Suprapubic skin (tissue), 3 donors: ENCODE data around the gene MCTP1.

ENCODE experiments used
- CTCF ChIP-seq, 2 donors: fragments of 200-600 bp in 1 of 2; fragments of 450-650 bp in 1 of 2; sonication (generic) in 1 of 2; IDR thresholded peaks; one replicate each; pipeline ENCODE4 v1.5.1; 2016 to 2019; ENCODE audit warnings: antibody characterized with exemption in 2 of 2, mild to moderate bottlenecking in 1 of 2, moderate library complexity in 1 of 2
- POLR2AphosphoS5 ChIP-seq, 3 donors: sonication (generic); formaldehyde crosslinking; IDR thresholded peaks; one replicate each; pipeline ENCODE4 v1.6.1; 2017; ENCODE audit warnings: antibody characterized with exemption in 3 of 3

- TF ChIP-seq CTCF (IDR thresholded peaks at IDR 0.05) = no peak
- no peak for TF ChIP-seq POLR2AphosphoS5 (IDR thresholded peaks at IDR 0.05)
Measured at GRCh38 chr5:94807985-94808384, 476.9 kb downstream of the MCTP1 start.
